NCI-H128 (cell line): Measurements from ENCODE around the gene SLC7A1.
A peak's percentile ranks its signal among the peaks of the same experiment; 100 is the strongest.
"Not testable (repeated sequence)": the region's sequence is repeated elsewhere in the genome, so short reads cannot be mapped to it uniquely, and the experiment has no call there.

ENCODE experiments used
- DNase-seq: peaks from one replicate; lab custom pipeline; 2025; ENCODE audit not compliant: unreplicated experiment; lab: John Stamatoyannopoulos, UW

The SLC7A1 gene

GRCh38 chr13:29595380-29596063, at the start of gene SLC7A1:
Gene SLC7A1, minus strand, starts transcription at chr13:29595688. Its CDS starts 59,500 bp downstream, at chr13:29536188.
- DNase-seq = peak; percentile 90

DNA sequence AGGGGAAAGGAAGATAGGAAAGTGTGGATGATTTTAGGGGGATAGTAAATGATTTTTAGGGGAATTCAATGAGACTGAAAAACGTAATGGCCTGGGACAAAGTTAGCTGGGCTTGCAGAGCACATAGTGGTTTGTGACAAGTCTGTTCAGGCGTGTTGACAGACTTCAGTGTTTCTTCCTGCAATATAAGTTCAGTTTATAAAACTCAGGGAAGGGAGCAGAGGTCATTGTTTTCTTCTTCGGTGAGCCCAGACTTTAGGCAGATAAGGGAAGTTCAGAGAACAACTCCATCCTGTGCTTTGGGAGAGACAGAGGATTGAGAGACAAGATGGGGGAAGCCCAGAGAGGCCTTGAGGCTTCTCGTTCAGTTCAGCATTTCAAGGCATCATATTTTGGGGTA, 45.2 kb upstream of the SLC7A1 start:
- DNase-seq = no peak

DNA sequence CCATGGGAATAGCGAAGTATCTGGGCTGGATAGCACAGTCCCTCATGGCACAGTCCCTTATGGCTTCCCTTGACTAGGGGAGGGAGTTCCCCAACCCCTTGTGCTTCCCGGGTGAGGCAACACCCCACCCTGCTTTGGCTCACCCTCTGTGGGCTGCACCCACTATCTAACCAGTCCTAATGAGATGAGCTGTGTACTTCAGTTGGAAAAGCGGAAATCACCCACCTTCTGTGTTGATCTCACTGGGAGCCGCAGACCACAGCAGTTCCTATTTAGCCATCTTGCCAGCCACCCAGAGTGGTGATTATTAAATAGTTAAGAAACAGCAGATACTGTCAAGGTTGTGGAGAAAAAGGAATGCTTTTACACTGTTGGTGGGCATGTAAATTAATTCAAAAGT, 41.3 kb upstream of the SLC7A1 start:
- DNase-seq = not testable (repeated sequence)

- no peak for DNase-seq
Measured at GRCh38 chr13:29624997-29625396, 29.5 kb upstream of the SLC7A1 start.

GRCh38 chr13:29621841-29622240, 26.4 kb upstream of the SLC7A1 start:
- DNase-seq = no peak

DNA sequence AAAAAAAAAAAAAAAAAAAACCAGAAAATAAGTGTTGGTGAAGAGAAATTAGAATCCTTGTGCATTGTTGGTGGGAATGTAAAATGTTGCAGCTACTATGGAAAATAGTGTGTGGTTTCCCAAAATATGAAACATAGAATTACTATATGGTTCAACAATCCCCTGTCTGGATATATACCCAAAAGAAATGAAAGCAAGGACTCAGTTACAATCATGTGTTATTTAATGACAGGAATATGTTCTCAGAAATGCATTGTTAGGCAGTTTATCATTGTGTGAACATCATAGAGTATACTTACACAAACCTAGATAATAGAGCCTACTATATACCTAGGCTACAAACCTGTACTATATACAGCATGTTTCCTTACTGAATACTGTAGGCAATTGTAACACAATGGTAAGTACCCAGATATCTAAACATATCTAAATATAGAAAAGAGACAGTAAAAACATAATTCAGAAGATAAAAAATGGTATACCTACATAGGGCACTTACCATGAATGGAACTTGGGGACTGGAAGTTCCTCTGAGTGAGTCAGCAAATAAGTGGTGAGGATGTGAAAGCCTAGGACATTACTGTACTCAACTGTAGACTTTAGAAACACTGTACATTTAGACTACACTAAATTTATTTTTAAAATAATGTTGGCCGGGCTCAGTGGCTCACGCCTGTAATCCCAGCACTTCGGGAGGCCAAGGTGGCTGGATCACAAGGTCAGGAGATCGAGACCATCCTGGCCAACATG, 25.7 kb upstream of the SLC7A1 start:
- DNase-seq = no peak

- DNase-seq = no peak
Measured at GRCh38 chr13:29619995-29620394, 24.5 kb upstream of the SLC7A1 start.

- DNase-seq = no peak
Measured at GRCh38 chr13:29613101-29613500, 17.6 kb upstream of the SLC7A1 start.

- no peak for DNase-seq
Measured at GRCh38 chr13:29607465-29607864, 12.0 kb upstream of the SLC7A1 start.

DNA sequence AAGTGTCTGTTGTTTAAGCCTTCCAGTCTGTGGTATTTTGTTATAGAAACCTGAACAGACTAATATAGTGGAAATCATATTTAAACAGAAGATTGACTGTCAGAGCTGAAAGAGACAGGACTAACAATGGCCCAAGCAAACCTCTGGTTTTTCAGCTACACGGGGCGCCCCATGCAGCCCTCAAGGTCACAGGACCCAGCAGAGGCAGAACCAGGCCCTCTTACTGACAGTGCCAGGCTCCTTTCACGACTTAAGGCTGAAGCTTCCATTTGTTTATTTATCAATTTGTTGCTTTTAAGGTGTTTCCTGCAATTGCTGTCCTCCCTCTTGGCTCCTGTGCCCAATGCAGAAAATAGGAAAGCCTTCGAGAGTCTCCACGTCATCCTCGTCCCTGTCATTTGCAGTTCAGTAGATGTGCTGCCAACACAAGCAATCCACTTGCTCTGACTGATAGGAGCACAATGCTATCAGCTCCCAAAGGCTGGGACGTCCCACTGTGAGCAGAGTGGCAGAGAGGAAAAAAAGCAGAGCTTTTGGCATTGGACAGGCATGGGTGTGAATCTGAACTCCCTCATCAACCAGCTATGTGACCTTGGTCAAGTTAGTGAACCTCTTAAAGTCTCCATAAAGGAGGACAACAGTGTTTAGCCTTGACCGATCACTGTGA, 10.5 kb upstream of the SLC7A1 start:
- no peak for DNase-seq

GRCh38 chr13:29598321-29598720, 2.8 kb upstream of the SLC7A1 start:
- DNase-seq = no peak

DNA sequence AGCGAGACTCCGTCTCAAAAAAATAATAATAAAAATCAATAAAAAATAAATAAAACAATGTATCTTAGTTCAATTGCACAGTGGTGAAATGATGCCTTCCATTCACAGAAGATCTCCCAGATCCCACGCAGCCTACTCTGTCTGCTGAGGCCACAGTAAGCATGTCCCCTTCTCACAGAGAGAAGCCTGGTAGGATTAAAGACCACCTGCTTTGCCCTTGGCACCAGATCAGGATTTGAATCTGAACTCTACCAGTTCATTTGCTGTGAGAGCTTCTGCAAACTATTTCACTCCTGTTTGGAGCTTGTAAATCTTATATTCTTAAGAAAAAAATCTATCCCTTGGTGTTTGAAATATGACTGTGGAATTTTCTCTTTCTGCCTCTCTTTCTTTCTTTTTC, 2.2 kb upstream of the SLC7A1 start:
- no peak for DNase-seq

- DNase-seq = no peak
Measured at GRCh38 chr13:29597246-29597645, 1.8 kb upstream of the SLC7A1 start.

- no peak for DNase-seq
Measured at GRCh38 chr13:29596064-29596418, 553 bp upstream of the SLC7A1 start.

DNA sequence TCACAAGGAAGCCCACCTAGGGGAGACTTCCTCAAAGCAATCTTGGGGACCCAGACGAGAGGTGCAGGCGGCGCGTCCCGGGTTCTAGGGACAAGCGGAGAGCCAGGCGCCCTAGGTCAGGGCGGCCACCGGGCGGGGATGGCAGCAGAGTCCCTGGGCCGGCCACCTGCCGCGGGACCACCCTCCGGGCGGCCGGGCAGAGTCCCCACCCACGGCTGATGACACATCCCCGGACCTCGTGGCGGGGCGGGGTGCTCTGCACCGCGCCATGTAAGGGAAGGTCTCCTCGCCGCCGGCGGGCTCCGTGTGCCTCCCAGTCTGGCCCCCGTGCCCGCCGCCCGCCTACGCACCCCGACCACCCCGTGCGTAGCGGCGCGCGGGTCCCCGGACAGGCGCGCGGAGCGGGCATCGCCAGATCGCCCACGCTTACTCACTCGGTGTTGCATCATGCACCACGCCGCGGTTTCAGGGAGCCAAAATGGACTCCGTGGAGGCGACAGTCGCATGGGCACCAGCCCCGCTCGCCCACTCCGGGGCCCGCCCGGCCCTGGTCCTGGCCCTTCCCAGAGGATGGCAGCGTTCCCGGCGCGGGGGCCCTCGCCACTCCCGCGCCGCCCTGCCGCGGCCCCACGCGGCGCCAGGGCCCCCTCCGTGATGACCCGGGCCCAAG, 643 bp downstream of the SLC7A1 start:
- no peak for DNase-seq

DNA sequence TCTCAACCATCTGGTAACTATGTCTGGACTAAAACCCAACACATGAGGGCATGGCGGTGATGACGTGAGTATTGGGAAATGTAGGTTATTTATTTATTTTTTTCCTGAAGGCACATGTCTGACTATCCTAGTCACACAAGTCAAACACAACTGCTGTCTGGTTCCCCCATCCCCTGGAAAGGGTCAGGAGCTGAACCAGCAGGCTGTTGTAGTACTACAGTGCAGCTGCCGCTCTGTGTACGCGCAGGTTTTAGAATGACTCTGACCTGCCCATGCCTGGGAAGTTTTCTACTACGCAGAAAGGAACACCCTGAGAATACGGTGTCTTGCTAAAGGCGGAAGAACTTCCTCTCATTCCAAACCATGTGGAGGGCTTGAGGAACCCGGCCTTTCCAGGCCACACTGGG, 1.2 kb downstream of the SLC7A1 start:
- no peak for DNase-seq

DNA sequence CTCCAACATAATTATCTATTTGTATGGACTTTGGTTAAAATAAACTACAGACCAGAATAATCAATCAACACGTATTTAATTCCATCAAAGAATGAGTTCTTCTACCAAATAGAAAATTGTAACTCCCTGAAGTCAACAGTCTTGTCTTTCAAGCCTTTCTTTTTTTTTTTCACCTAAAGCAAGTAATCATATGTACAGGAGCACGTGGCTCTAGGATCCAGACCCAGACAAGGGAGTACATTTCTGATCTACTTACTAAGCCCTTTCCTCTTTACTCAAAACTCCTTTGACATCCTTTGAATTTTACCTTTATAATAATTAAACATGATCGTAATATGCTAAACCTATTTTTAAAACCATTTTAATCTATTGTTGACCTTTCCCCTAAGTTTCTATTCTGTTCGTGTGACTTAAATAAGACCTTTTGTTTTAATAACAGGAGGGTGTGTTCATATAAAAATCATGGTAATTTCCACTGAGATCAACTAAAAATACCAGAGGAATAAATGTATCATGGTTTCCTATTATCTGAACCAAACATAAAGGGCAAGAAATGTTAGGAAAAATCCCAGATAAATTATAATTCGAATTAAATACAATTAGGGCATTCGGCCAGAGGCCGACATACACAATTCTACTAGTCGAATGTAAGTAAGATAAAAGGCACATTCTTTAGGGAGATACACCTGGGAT, 1.7 kb downstream of the SLC7A1 start:
- DNase-seq = no peak

DNA sequence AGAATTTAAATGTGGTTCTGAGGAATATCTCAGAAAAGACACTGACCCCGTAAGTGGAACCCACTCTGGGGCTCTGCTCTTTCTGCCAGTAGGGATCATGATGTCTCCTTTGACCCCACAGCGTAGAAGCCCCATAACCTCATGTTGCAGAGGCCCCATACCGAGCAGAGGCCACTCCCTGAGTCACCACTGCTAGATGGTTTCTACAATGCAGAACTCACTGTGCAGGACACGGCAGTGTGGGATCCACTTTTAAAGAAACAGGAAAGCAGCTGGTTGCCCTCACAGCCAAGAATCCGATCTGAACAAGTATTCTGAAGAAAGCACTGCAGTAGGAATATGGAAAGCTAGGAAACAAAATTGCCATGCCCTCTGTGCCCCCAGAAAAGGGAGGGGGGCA, 4.2 kb downstream of the SLC7A1 start:
- DNase-seq = no peak

- no peak for DNase-seq
Measured at GRCh38 chr13:29589967-29590366, 5.5 kb downstream of the SLC7A1 start.

DNA sequence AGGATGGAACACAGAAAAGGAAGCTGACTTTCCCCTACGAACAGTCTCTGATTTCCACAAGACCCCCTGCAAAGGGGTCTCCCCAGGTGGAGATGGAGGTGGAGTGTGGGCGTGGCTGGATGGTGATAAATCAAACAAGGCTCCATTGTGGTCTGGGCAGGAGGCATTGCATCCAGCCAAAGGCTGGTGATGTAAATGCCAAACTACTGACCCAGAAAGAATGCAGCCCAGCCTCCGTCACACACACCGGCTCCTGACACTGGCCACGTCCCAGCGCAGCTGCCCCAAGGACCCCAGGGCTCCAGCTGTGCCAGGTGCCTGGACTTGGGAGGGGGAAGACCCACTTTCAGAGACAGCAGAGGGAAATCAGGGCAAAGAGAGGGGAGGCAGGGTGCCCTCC, 6.3 kb downstream of the SLC7A1 start:
- no peak for DNase-seq

- no peak for DNase-seq
Measured at GRCh38 chr13:29587645-29588044, 7.8 kb downstream of the SLC7A1 start.
